Stimulated activated naive CD8-positive, alpha-beta T cell treated with anti-CD3 and anti-CD28 coated beads, Interleukin-15, Interleukin-2, amounts not matched to agents 100 U/mL and 50 U/mL, for 24 hours (primary cell): ENCODE data around the gene PSMD2.

Source experiments
- ATAC-seq: fragments of 150-1000 bp; cut with Tn5 transposase; one replicate; pipeline ENCODE4 v1.10.0; 2021
- DNase-seq: peaks from one replicate; pipeline ENCODE4 v3.0.0; 2021

PSMD2 gene

GRCh38 chr3:184317201-184317600 lies 18.2 kb downstream of the PSMD2 start:
- DNase-seq (no peak), ATAC-seq (no peak)

GRCh38 chr3:184320104-184320445 lies 21.0 kb downstream of the PSMD2 start:
- DNase-seq, result peak; percentile 62
- ATAC-seq, result peak; percentile 78

- no peak for ATAC-seq
- no peak for DNase-seq
These were observed 22.6 kb downstream of the PSMD2 start for GRCh38 chr3:184321666-184322065.

GRCh38 chr3:184322731-184323487 lies 23.9 kb downstream of the PSMD2 start:
- ATAC-seq, result no peak
- DNase-seq, result no peak

- DNase-seq (no peak), ATAC-seq (no peak)
These were observed 24.7 kb downstream of the PSMD2 start for GRCh38 chr3:184323696-184324095.

- ATAC-seq, result no peak
- DNase-seq, result no peak
These were observed 26.2 kb downstream of the PSMD2 start for GRCh38 chr3:184325269-184325668.

GRCh38 chr3:184325715-184326369 lies 26.8 kb downstream of the PSMD2 start:
- ATAC-seq (peak; percentile 82), DNase-seq (no peak)

GRCh38 chr3:184327171-184327570 lies 28.1 kb downstream of the PSMD2 start:
- ATAC-seq (no peak), DNase-seq (no peak)

GRCh38 chr3:184328516-184328915 lies 29.5 kb downstream of the PSMD2 start:
- DNase-seq (no peak), ATAC-seq (no peak)

- DNase-seq, result no peak
These were observed 33.5 kb downstream of the PSMD2 start for GRCh38 chr3:184332370-184333090.

GRCh38 chr3:184333190-184333589 lies 34.1 kb downstream of the PSMD2 start:
- ATAC-seq (no peak), DNase-seq (no peak)

More at GRCh38 chr3:184332370-184333090, 33.5 kb downstream of the PSMD2 start:
- ATAC-seq, result no peak

GRCh38 chr3:184333700-184334099 lies 34.7 kb downstream of the PSMD2 start:
- DNase-seq, result no peak
- no peak for ATAC-seq

- DNase-seq (peak; percentile 65), ATAC-seq (peak; percentile 83)
These were observed 35.6 kb downstream of the PSMD2 start for GRCh38 chr3:184334470-184335158.

GRCh38 chr3:184335291-184335660 lies 36.2 kb downstream of the PSMD2 start:
- ATAC-seq (no peak), DNase-seq (no peak)

- peak; percentile 45 for ATAC-seq
- DNase-seq, result peak; percentile 93
These were observed 36.9 kb downstream of the PSMD2 start for GRCh38 chr3:184335661-184336546.

- no peak for ATAC-seq
- DNase-seq, result no peak
These were observed 37.7 kb downstream of the PSMD2 start for GRCh38 chr3:184336547-184337398.

GRCh38 chr3:184337399-184337714 lies 38.3 kb downstream of the PSMD2 start, which contains the start of gene FAM131A:
TSS of gene FAM131A (plus strand) at chr3:184337600. CDS start at chr3:184337631, 31 bp downstream.
- ATAC-seq, result no peak
- no peak for DNase-seq

- DNase-seq (no peak), ATAC-seq (no peak)
These were observed 38.9 kb downstream of the PSMD2 start for GRCh38 chr3:184337981-184338380.

GRCh38 chr3:184338511-184338945 lies 39.5 kb downstream of the PSMD2 start:
- ATAC-seq, result no peak
- no peak for DNase-seq

GRCh38 chr3:184339001-184339400 lies 40.0 kb downstream of the PSMD2 start:
- ATAC-seq, result no peak
- DNase-seq, result no peak
